Measurements from ENCODE around the gene TUFM.
"Not testable (repeated sequence)": the region's sequence is repeated elsewhere in the genome, so short reads cannot be mapped to it uniquely, and the experiment has no call there.

TUFM gene

DNA sequence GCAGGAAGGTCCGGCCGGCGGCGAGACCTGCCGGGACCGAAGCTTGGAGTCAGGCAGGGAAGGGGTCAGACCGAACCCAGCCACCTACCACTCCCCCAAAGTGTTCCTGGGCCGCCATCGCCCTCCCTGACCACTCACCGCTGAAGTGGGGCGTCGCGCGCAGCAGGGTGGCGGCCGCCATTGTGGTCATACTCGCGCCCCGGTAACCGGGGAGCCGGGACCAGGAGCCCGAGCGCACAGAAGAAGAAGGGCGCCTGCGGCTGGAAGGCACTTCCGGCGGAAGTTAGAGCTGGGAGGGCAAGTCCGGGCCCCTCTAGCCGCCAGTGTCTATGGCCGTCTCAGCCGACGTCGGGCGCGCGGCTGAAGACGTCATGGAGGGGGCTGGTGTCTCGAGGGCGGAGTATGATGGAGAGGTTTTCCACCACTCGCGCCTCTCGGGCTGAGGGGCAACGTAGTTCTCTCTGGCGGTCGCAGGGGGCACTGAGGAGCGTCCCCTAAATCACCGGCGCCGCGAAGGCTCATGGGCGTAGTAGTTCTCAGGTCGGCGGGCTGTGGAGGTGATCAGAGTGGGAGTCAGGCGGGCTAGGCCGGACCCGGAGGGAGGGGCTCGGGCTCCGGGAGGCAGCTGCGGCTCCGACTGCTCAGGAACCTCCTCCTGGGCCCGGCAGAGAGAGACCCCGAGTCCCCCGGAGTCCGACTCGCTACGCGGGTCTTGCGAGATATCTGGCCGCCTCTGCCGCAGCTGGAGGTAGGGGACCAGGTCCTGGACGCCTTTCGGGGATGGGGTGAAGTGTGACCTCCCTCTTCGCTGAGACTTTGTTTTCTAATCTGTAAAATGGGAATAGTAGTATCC is at the start of gene TUFM:
Gene TUFM, minus strand, starts transcription at position 269 of the 853 bp plus-strand sequence. Its CDS starts 79 bp downstream, at position 190.
- ATAC-seq = peak; percentile 96 to 98

- ATAC-seq = no peak
Measured at GRCh38 chr16:28895609-28896008, 49.5 kb upstream of the TUFM start.

- no peak for ATAC-seq
Measured at GRCh38 chr16:28893291-28893690, 47.1 kb upstream of the TUFM start.

- ATAC-seq = no peak
Measured at GRCh38 chr16:28891964-28892890, 46.1 kb upstream of the TUFM start.

DNA sequence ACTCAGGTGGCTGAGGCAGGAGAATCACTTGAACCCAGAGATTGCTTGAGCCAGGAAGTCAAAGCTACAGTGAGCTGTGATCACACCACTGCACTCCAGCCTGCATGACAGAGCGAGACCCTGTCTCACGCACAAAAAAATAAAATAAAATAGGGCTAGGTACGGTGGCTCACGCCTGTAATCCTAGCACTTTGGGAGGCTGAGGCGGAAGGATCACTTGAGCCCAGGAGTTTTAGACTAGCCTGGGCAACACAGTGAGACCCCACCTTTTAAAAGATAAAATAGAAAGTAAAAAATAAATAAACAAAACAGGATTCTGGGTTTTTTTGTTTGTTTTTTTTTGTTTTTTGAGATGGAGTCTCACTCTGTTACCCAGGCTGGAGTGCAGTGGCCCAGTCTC is 44.2 kb upstream of the TUFM start:
- ATAC-seq = not testable (repeated sequence)

DNA sequence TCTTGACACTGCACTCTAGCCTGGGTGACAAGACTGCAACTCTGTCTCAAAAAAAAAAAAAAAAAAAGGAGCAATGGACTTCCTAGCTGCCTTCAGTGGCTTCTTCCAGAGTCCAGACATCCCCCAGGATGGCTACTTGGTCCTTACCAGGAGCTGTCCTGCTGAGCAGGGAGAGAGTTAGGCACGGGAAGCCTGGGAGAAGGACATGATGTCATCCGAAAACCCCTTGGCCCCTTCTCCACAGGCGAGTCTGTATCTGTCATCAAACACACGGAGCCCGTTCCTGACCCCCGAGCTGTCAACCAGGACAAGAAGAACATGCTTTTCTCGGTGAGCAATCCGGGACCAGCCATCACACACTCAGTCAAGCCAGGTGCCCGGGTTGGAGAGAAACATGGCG is 40.8 kb upstream of the TUFM start:
- ATAC-seq = no peak

GRCh38 chr16:28884045-28884444 is 37.9 kb upstream of the TUFM start:
- ATAC-seq = no peak

GRCh38 chr16:28883221-28883996 is 37.3 kb upstream of the TUFM start:
- no peak for ATAC-seq

GRCh38 chr16:28882551-28883160 is 36.5 kb upstream of the TUFM start:
- ATAC-seq = no peak

DNA sequence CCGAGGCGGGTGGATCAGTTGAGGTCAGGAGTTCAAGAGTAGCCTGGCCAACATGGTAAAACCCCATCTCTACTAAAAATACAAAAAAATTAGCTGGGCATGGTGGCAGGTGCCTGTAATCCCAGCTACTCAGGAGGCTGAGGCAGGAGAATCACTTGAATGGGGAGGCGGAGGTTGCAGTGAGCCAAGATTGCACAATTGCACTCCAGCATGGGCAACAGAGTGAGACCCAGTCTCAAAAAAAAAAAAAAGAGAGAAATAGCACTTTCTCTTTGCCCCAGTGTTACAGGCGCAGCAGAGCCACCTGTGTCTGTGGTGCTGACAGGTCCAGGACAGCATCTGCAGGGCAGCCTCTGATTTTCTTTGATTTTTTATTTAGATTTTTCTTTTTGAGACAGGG is 35.4 kb upstream of the TUFM start:
- ATAC-seq = not testable (repeated sequence)

DNA sequence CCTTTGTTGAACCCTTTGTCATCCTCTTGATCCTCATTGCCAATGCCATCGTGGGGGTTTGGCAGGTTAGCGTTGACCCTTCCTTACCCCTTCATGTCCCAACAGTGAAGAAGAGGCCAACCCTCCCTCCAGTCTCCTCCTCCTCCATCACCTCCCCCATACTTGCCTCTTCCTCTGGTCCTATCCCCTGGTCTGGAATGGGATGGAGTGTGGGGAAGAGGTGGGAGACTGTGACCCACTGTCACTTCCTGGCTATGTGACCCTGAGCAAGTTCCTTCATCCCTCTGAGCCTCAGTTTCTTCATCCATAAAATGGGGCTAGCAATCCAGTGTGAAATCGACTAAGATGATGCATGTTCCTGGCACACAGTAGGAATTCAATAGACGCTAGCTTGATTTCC is 34.8 kb upstream of the TUFM start:
- ATAC-seq = no peak

GRCh38 chr16:28880589-28880915 is 34.4 kb upstream of the TUFM start:
- no peak for ATAC-seq

GRCh38 chr16:28879841-28880588 is 33.9 kb upstream of the TUFM start:
- ATAC-seq = peak; percentile 98 to 99

GRCh38 chr16:28879261-28879840 is 33.2 kb upstream of the TUFM start:
- ATAC-seq = peak; percentile 39 to 43

GRCh38 chr16:28878083-28878926 is 32.2 kb upstream of the TUFM start, which contains the start of gene ATP2A1:
TSS of gene ATP2A1 (plus strand) at chr16:28878488. CDS start at chr16:28878672, 184 bp downstream.
- ATAC-seq = no peak

- ATAC-seq = no peak
Measured at GRCh38 chr16:28877655-28878000, 31.5 kb upstream of the TUFM start.

DNA sequence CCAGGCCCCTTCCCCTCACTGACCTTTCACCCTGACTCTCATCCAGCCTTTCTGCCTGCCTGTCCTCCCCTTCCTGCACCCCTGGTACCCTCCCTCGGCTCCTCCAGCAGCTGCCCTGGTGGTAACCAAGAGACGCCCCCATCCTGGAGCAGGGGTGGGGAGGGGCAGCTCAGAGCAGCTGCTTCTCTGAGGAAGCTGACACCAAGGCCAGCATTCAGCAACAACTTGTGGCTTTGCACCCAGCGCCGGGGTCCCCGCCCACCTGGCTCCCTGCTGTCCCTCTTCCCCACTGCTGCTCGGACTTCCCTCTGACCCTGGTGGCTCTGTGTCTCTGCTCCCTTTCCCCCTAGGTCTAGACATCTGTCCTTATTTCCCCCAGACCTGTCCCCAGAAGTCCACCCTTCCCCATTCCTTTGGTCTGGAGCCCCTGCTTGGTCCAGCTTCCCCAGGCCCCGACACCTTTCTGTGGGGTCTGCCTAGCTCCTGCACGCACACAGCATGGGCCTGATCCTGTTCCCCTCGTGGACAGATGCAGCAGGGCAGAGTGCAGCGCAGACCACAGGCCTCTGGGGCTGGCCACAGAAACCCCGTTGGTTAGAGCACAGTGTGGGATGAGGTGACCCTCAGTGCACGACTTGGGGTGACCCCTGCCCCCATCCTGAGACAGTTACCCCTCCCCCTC is 31.0 kb upstream of the TUFM start:
- no peak for ATAC-seq

DNA sequence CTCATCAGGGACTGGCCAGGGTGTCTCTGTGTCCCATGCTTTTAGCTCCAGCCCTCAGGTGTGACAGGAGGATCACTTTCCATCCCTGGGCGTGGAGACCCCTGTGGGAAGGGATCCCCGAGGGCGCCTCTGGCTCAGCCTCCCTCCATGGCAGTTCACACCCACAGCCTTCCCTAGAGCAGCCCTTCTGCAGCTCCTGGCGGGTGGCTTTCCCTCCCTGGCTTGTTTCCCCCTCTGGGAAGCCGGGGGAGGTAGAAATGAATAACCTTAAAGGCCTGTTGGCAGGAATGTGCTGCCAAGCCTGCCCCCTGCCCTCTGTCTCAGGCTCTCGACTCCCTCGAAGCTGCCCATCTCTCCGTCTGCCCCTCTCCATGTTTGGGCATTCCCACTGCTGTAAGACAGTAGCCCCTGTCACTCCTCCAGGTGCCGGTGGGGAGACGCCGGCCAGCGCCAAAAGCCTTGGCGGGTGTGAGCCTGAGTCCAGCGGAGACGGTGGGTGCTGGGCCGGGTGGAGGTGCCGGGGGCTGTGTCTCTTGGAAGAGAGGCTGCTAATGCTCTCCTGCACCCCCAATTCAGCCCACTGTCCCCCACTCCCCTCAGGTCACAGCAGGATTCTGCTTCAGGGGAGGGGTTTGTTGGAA is 30.0 kb upstream of the TUFM start:
- no peak for ATAC-seq
